GM18498 (cell line): Measurements from ENCODE around the gene COQ2.
A peak's percentile ranks its signal among the peaks of the same experiment; 100 is the strongest.
"Not testable (repeated sequence)": the region's sequence is repeated elsewhere in the genome, so short reads cannot be mapped to it uniquely, and the experiment has no call there.

Source experiments
- ATAC-seq: cut with Tn5 transposase; IDR thresholded peaks from one replicate; pipeline ENCODE4 v1.9.1; 2021; ENCODE audit warnings: mild to moderate bottlenecking, moderate library complexity; ENCODE audit not compliant: unreplicated experiment

COQ2 gene

DNA sequence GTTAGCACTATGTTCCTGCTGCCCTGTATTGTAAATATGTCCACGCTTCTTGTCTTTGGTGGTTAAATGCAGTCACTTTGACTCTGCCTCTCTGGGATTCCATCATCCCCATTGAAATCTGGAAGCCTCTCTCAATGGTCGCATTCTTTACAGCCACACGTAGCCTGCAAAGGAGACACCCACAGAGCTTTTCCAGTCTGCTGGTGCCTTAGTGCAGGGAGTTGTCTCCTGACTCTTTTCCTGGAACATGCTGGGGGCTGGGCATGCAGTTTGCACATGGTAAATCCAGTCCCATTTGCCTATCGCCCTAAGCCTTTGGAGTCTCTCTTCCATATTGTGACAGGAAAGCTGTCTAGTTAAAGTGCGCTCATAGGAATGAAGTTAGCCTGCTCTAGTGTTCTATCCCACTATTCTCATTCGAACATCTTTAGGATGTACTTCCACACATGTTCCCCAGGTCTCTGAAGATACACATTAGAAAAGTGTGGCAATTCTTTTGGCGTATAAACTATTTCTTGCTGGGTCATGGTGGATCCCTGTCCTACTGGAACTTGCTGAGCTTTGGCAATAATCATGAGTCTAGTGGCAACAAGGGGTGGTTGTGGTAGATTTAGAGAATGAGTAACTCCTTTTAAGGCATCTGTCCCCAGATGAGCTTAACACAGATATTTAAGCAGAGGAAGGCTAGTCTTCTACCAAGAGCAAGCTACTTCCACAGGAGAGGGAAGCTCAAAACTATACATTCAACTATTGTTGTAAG lies 33.7 kb downstream of the COQ2 start:
- no peak for ATAC-seq

DNA sequence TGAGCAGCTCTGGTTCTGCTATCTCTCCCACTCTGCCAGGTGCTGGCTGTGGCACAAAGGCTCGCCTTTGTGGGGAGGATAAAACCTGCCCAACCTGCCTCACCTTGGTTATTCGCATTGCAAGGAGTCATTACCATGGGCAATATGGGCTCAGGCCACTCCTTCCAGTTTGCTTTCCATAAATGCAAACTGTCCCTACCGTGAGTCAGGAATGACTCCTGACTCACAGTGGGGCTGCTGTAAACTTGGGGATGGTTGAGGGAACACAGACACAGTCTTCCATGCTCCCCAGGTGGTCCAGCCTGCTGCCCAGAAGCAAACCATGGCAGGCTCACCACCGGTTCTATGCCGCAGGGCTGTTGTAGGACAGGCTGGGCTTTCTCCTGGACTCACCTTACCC lies 36.1 kb downstream of the COQ2 start:
- ATAC-seq = no peak

DNA sequence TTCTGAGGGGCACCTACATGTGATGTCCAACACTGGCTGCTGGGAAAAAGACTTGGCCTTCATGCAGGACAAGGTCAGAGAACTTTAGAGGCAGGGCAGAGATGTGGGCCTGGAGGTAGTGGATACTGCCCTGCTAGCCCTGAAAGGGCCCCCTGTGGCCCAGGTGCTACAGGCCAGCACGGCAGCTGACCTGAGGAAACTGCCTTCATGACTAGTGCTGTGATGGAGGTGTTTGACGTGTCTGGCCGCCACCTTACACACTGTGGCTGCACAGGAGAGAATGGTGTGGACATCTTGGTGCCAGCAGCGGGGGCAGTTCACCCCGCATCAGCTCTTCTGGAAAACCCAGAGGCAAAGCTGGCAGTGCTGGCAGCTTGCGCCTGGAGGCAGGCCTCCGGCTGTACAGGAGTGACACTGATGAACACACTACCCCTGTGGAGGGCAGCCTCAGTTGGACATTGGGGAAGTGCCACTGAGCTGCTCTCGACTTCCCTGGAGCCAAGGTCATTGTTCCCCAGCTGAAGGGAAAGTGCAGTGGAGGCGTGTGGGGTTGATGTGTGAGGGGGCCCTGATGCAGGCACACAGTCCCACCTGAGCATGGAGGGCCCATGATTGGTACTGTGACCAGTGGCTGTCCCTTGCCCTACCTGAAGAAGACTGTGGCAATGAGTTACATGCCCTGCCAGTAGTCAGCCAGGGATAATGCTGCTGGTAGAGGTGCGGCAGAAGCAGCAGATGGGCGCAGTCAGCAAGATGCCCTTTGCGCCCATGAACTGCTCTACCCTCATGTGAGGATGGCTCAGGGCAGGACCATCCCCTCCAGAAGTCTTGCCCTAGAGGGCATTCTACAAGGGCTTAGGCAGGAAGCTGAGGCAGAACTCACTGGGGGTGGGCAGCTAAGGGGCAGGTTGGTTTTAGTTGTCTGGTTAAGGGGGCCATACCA lies 36.9 kb downstream of the COQ2 start:
- ATAC-seq = no peak

DNA sequence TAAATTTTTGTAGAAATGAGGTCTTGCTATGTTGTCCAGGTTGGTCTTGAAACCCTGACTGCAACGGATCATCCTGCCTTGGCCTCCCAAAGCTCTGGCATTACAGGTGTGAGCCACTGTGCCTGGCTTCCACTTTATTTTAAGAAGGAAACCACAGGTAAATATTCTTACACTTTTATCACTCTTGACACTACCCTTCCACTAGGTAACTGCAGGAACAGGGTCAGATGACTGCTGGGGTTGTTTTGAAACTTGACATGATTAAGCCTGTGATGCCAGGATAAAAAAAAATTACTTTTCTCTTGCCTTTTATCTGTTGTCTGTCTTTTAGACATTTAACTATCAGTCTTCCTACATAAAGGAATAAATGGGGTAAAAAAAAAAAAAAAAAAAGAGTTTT lies 43.5 kb downstream of the COQ2 start:
- ATAC-seq = no peak

DNA sequence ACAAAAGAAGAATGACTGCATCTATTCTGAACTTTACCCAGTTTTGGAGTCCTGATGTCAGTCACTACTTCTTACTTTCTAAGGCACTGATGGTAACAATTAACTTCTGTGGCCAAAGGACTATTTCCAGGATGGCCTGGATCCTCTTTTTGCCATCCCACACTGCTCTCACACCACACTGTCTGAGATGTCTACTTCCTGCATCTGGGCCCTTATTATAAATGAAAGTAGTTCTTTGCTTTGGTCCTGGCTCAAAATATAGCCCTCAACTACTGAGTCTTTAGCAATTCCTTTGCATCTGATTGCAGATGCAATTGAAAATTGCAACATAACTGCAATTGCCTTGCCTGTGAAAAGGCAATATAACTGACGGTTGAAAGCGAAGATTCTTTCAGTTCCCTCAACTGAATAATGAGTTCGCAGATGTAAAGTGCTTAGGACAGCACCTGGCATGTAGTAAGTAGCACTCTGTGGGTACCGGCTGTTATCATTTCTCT lies 44.2 kb downstream of the COQ2 start:
- peak; percentile 89 for ATAC-seq

DNA sequence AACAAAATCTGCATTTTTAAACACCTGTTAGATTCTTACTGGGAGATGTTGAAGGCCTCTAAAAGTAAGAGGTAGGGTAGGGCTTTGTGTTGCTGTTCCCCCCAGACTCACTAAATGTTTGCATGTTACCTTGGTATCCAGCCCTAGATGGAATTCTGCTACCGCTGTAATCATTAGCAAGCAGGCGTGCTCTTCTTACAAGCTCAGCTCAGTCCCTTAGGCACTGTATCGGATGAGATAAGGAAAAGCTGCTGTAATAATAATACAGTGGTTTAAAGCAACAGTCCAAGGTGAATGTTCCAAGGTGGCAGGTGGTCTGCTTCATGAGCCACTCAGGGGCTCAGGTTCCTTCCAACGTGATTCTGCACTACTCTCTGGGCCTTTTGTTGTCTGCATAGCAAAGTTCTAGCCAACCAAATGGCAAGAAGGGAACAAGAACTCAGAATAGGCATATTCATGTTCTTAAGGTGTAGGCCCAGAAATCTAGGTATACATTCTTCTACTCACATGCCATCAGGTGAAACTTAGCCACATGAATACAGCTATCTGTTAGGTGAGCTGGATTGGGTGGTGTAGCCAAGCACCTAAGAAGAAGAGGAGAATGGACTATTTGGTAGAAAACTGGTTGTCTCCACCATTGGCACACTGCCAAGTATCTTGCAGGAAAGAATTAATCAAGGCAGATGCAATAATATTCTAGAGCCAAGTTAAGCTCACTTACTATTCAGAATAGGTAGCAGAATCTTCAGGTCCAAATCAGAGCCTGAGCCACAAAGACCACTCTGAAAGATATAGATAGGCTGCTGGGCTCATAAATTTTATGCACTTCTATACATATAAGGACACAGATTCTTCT lies 46.0 kb downstream of the COQ2 start:
- ATAC-seq = no peak

DNA sequence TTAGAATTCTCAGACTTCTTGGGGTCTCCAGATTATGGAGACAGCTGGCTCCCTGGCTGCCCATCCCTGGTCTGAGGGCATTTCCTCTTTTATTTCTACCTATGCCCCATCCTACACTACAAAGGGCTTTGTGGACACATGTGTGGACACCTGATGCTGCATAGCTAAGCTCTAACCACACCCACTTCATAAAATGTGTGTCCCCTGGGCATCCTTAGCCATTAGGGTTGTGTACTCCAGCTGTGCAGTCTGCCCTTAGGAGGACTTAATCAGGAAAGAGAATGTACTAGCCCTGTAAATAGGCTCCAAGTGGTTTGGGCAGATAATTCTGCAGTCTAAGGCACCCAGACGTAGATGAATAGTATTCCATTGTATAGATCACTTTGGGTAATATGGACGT lies 47.0 kb downstream of the COQ2 start:
- no peak for ATAC-seq

DNA sequence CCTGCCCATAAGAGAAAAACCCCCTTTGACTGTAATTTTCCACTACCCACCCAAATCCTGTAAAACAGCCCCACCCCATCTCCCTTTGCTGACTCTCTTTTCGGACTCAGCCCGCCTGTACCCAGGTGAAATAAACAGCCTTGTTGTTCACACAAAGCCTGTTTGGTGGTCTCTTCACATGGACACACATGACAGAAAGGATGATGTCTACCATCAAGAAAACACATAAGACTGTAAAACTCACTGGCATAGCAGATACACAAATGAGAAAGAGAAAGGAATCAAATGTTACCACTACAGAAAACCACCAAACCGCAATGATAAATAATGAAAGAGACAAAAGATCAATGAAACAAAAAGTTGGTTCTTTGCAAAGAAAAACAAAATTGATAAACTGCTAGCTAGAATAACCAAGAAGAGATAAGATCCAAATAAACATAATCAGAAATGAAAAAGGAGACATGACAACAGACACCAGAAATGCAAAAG lies 48.9 kb downstream of the COQ2 start:
- ATAC-seq = not testable (repeated sequence)

DNA sequence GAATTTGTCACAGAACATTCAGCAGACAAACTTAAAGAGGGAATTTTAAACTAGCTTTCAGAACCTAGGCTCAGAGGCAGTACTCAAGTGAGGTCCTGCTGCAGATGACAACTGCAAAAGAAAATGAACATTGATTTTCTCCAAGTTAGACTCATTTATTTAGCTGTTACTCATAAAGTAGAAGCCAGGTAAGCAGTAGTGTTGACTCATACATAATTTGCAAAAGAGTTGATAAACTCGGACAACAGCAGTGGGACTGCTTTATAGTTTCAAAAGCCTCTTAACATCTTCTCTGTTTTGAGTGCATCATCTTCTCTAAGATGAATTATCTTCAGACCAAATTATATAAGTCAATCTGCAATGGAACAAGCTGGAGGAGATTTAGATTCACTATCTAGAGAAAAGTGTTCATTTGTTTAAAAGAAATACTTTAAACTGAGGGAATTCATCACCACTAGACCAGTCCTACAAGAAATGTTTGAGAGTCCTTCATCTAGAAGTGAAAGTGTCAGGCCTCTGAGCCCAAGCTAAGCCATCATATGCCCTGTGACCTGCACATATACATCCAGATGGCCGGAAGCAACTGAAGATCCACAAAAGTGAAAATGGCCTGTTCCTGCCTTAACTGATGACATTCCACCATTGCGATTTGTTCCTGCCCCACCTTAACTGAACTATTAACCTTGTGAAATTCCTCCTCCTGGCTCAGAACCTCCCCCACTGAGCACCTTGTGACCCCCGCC lies 49.5 kb downstream of the COQ2 start:
- no peak for ATAC-seq

DNA sequence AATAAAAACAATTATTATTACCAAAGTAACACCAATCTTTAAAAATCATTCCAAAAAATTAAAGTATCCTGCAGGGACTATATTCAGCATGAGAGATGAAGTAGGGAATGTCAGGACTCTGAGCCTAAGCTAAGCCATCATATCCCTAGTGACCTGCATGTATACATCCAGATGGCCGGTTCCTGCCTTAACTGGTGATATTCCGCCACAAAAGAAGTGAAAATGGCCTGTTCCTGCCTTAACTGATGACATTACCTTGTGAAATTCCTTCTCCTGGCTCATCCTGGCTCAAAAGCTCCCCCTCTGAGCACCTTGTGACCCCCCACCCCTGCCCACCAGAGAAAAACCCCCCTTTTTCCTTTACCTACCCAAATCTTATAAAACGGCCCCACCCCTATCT lies 50.2 kb downstream of the COQ2 start:
- not testable (repeated sequence) for ATAC-seq

DNA sequence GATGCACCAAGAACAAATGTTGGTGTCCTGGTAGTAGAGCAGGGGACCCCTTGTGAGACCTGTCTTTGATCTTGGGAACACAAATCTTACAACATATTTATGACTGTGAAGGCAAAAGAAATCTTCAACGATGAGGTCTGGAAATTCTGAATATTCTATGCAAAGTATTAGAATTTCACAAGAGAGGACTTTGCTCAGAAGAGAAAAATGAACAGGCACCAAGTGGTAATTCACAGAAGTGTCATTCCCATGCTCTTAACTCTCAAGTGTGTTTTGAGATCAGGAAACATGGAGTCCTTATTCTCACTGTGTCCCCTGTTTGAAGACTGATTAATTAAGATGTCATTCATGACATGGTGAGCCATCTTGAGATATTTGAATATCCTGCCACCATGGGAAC lies 52.5 kb downstream of the COQ2 start:
- ATAC-seq = no peak

DNA sequence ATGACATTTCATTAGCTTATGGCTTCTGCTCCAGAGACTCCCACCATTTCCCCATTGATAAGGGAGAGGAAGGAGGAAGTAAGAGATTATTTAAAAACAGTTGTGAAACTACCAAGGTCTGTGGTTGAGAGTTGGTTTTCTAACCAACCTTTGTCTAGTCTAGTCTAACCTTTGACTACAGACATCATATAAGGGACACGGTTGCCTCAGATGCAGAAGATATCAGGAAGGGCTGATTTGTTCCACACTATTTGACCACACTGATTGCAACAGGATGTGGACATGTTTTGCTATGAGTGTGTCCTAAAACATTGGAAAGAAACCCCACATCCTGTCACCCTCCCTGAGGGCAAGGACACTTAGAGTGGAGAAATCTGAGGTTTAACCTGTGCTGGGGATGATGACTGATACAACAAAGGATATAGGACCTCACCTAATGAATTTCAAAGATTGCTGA lies 53.0 kb downstream of the COQ2 start:
- ATAC-seq = peak; percentile 76

DNA sequence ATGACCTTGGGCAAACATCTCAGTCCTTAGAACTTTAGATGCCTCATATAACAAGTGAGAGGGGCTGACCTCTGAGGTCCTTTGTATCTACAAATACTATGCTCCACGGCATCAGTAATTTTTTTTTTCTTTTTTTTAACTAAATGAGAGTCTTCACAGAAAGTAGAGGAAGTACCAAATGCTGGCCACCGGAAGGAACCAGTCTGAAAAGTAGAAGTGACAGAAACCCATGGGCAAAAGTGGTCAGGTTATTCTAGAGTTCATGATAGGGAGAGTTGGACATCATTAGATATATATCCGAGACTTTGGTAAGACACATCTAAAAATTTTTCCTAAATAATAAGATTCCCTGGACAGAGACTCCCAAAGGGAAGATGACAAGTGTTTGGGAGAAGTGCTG lies 53.7 kb downstream of the COQ2 start:
- ATAC-seq = no peak

DNA sequence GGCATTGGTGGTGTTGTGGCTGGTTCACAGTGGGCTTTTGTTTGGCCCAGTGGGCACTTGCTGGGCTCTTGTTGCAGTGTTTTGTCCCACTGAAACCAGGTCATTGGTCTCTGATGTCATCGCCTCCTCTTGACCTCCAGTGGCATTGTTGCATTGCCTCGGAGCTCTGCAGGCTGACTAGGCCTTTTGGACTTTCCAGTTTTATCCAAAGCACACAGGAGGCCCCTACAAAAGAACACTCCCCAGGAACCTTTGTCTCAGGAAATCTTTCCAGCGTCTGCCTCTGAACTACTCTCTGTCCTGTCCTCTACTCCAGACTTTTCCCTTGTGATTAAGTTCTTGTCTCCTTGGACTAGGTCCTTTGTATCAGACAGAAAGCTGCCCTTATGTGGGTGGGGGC lies 54.8 kb downstream of the COQ2 start:
- no peak for ATAC-seq

DNA sequence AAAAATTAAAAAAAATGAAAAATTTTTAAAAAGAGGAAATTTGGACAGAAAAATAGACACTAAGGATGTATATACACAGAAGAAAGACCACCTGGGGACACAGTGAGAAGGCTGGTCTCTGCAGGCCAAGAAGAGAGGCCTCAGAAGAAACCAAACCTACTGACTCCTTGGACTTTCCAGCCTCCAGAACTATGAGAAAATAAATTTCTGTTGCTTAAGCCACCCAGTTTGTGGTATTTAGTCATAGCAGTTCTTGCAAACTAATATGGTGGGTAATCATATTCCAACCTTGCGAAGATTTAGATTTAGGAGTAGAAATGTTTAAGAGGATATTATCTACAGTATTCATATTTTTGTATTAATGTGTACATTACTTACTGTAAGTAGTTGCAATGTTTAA lies 56.4 kb downstream of the COQ2 start:
- ATAC-seq = no peak

DNA sequence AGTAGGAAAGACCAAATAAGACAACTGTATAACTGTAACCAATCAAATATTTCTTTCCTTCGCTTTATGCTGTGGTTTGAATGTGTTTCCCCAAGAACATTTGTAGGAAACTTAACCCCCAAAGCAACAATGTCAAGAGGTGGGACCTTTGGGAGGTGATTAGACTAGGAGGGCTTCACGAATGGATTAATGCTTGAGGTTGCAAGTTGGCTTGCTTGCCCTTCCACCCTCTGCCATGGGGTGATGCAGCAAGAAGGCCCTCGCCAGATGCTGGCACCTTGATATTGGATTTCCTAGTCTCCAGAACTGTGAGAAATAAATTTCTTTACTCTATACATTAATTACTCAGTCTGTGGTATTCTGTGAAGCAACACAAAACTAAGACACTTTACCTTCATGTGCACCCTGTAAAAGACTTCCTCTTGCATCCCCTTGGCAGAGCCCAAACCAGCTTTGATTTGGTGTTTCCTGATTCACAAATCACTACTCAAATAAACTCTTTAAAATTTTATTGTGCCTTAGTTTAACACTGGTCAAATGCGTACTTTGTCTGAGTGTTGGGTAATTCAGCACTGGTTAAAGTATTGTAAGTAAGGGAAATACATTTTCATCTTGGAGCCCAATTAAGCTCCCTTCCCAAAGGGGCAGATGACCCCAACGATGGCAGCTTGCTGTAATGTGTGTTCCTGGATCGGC lies 59.9 kb downstream of the COQ2 start:
- no peak for ATAC-seq

DNA sequence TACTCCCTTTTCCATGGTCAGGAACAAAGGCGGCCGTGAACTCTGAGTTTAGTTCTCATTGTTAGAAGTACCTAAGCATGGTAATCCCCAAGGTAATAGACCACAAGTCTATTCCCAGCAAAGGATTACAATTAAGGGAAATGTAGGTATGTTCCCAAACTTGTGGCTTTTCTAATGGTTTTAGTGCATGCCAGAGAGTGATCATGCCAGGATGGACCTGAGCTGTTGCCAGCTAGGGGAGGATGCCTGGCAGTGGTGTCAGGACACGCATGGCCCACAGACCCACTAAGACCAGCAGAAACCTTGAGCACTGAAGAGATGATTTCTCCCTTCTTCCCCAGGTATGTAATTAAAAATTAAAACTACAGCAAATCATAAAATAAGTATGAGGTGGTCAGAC lies 60.8 kb downstream of the COQ2 start:
- ATAC-seq = no peak

DNA sequence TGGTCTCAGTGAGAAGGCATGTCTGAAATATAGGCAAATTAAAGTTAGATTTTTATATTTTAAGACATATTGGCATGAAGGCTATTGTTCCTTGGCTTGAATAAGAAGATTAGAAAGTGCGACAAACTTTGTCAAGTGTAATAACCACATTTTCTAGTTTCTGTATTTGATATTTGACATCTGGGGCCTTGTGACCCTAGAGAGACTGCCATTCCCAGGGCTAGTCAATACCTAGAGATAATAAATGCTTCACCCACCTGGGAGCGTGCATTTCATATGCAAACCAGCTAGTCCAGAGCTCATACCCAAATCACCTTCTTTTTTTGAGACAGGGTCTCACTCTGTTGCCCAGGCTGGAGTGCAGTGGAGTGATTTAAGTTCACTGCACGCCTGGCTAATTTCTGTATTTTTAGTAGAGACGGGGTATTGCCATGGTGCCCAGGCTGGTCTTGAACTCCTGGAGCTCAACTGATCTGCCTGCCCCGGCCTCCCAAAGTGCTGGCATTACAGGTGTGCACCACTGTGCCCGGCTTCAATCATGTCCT lies 62.6 kb downstream of the COQ2 start:
- peak; percentile 54 for ATAC-seq
